NCI-H524 (cell line): ENCODE results near the gene KCNC1.

Experiments
- DNase-seq, 2 experiments: peaks; one replicate each; lab custom pipeline; 2025; lab: John Stamatoyannopoulos, UW

The KCNC1 gene

GRCh38 chr11:17753153-17753552 is 18.6 kb downstream of the KCNC1 start:
- no peak for DNase-seq

GRCh38 chr11:17753641-17754040 is 19.1 kb downstream of the KCNC1 start:
- DNase-seq: no peak

GRCh38 chr11:17755891-17756290 is 21.3 kb downstream of the KCNC1 start:
- no peak for DNase-seq

- peak; percentile 81 to 93 for DNase-seq
Measured at GRCh38 chr11:17760102-17761029, 25.8 kb downstream of the KCNC1 start.

- no peak for DNase-seq
Measured at GRCh38 chr11:17762309-17762974, 27.9 kb downstream of the KCNC1 start.

- no peak for DNase-seq
Measured at GRCh38 chr11:17763244-17763643, 28.7 kb downstream of the KCNC1 start.

GRCh38 chr11:17763703-17764102 is 29.1 kb downstream of the KCNC1 start:
- DNase-seq: no peak

GRCh38 chr11:17764446-17765218 is 30.1 kb downstream of the KCNC1 start:
- DNase-seq: peak in 1 of 2 experiments; percentile 54

GRCh38 chr11:17765356-17766072 is 30.9 kb downstream of the KCNC1 start:
- DNase-seq: peak in 1 of 2 experiments; percentile 23

GRCh38 chr11:17766073-17766359 is 31.4 kb downstream of the KCNC1 start:
- no peak for DNase-seq

- no peak for DNase-seq
Measured at GRCh38 chr11:17766590-17766989, 32.0 kb downstream of the KCNC1 start.

- DNase-seq: peak in 1 of 2 experiments; percentile 13
Measured at GRCh38 chr11:17767301-17767885, 32.8 kb downstream of the KCNC1 start.

- no peak for DNase-seq
Measured at GRCh38 chr11:17767914-17768313, 33.3 kb downstream of the KCNC1 start.

- DNase-seq: no peak
Measured at GRCh38 chr11:17768547-17768946, 34.0 kb downstream of the KCNC1 start.

- no peak for DNase-seq
Measured at GRCh38 chr11:17769218-17769617, 34.6 kb downstream of the KCNC1 start.

- no peak for DNase-seq
Measured at GRCh38 chr11:17770048-17770652, 35.6 kb downstream of the KCNC1 start.

GRCh38 chr11:17770917-17771316 is 36.3 kb downstream of the KCNC1 start:
- DNase-seq: no peak

GRCh38 chr11:17771415-17771814 is 36.8 kb downstream of the KCNC1 start:
- DNase-seq: no peak

GRCh38 chr11:17771841-17772401 is 37.3 kb downstream of the KCNC1 start:
- no peak for DNase-seq

GRCh38 chr11:17772704-17773600 is 38.4 kb downstream of the KCNC1 start:
- no peak for DNase-seq
